ENCODE data around the gene AOC3. TPM values are rescaled to one million over a fixed set of nuclear protein-coding genes. Genes with fewer than 3 reads are reported as not detected.

Gene AOC3
- total and polyA plus RNA-seq, 2 of the 13 experiments (the other 11 are each of a cell fraction or from before 2014, with no cell fraction given), result 8.7 to 51.7 TPM

DNA sequence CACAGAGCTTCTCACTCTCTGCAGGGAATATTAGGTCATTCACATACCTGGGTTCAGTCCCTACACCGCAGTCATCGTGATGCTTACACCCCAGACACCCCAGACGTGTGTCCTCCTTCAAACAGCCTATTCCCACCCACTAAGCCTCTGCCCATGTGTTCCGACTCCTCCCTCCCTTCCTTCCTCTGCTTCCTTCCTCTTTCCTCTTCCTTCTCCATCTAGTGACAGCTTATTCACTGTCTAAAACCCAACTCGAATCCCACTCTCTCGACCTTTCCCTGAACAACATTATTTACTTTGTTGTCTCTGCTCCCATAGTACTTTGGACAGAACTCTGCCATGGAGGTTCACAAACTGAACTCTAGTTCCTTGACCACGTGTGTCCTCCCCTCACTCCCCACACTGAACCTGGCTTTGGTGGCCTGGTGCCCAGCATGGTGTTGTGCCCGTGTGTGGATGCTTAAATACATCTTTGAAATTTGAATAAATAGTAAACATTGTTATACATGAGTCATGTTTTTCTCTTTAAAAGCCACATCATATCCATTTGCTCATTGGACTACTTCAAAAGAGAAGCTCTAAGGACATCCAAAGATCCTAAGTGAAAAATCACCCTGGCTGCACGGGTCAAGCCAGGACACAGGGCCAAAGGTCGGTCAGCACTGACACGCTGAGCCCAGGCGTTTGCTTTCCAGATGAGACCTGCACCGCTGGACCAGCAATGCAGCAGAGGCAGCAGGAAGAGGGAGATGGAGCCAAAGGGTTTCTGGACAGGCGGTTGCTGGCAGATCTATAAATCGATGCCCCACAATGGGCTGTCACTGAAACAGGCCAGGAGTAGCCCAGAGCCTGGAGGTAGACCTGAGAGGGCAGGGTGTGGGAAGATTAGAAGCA, 35.5 kb downstream of the AOC3 start (continued):
- TF ChIP-seq NRL (CRISPR knock-in tag; IDR thresholded peaks at IDR 0.05; ENCODE audit: borderline replicate concordance) (peak; percentile 90), BRCA1 (CRISPR knock-in tag; IDR thresholded peaks at IDR 0.05) (peak; percentile 79; the same call in 1 of the 2 replicates), ZNF432 (CRISPR knock-in tag; IDR thresholded peaks at IDR 0.05; ENCODE audit: borderline replicate concordance) (no peak), SSRP1 (CRISPR knock-in tag; IDR thresholded peaks at IDR 0.05) (0 out of 2 replicates have a peak, but pooled peaks have one; percentile 58), ZBTB38 (CRISPR knock-in tag; IDR thresholded peaks at IDR 0.05) (peak; percentile 43; the same call in 1 of the 2 replicates), FLYWCH1 (CRISPR knock-in tag; IDR thresholded peaks at IDR 0.05) (no peak), HOXA9 (CRISPR knock-in tag; IDR thresholded peaks at IDR 0.05; ENCODE audit: borderline replicate concordance) (peak; percentile 91), IKZF5 (CRISPR knock-in tag; IDR thresholded peaks at IDR 0.05) (peak; percentile 95), NFIB (CRISPR knock-in tag; IDR thresholded peaks at IDR 0.05; ENCODE audit: borderline replicate concordance) (no peak), MAZ (IDR thresholded peaks at IDR 0.05; ENCODE audit: borderline replicate concordance, low read depth, low read length) (no peak), MAZ (CRISPR knock-in tag; IDR thresholded peaks at IDR 0.05; ENCODE audit: low read depth) (peak; percentile 51), ZNF605 (CRISPR knock-in tag; IDR thresholded peaks at IDR 0.05) (peak; percentile 90), MXI1 (IDR thresholded peaks at IDR 0.05; ENCODE audit: borderline replicate concordance, low read depth, low read length) (peak; percentile 90; the same call in 2 of the 3 replicates), GABPA (IDR thresholded peaks at IDR 0.05; ENCODE audit: low read depth, low read length) (no peak), GABPA (CRISPR knock-in tag; IDR thresholded peaks at IDR 0.05; ENCODE audit: low read depth) (no peak; the same call in 1 of the 2 replicates), SALL1 (CRISPR knock-in tag; IDR thresholded peaks at IDR 0.05) (peak; percentile 97), FOSL1 (CRISPR knock-in tag; IDR thresholded peaks at IDR 0.05; ENCODE audit: borderline replicate concordance) (no peak), U2AF1 (optimal IDR thresholded peaks at IDR 0.05; ENCODE audit: low read depth, low read length) (peak; percentile 76), ZC3H4 (CRISPR knock-in tag; IDR thresholded peaks at IDR 0.05; ENCODE audit: borderline replicate concordance) (no peak), ELF4 (CRISPR knock-in tag; IDR thresholded peaks at IDR 0.05; ENCODE audit: borderline replicate concordance) (no peak), MLLT10 (CRISPR knock-in tag; IDR thresholded peaks at IDR 0.05) (no peak)
- TF ChIP-seq, protein P1, sequence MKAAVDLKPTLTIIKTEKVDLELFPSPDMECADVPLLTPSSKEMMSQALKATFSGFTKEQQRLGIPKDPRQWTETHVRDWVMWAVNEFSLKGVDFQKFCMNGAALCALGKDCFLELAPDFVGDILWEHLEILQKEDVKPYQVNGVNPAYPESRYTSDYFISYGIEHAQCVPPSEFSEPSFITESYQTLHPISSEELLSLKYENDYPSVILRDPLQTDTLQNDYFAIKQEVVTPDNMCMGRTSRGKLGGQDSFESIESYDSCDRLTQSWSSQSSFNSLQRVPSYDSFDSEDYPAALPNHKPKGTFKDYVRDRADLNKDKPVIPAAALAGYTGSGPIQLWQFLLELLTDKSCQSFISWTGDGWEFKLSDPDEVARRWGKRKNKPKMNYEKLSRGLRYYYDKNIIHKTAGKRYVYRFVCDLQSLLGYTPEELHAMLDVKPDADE (CRISPR knock-in tag; IDR thresholded peaks at IDR 0.05), result peak; percentile 72; the same call in 1 of the 2 replicates
- TF ChIP-seq, protein P2, sequence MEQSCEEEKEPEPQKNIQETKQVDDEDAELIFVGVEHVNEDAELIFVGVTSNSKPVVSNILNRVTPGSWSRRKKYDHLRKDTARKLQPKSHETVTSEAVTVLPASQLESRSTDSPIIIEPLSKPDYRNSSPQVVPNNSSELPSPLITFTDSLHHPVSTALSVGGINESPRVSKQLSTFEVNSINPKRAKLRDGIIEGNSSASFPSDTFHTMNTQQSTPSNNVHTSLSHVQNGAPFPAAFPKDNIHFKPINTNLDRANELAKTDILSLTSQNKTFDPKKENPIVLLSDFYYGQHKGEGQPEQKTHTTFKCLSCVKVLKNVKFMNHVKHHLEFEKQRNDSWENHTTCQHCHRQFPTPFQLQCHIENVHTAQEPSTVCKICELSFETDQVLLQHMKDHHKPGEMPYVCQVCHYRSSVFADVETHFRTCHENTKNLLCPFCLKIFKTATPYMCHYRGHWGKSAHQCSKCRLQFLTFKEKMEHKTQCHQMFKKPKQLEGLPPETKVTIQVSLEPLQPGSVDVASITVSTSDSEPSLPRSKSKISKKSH (CRISPR knock-in tag; IDR thresholded peaks at IDR 0.05; ENCODE audit: borderline replicate concordance), result peak; percentile 90; the same call in 1 of the 2 replicates

Measured in HepG2 (cell line).